Measurements from ENCODE around the gene VPS50. TPM values are rescaled to one million over a fixed set of nuclear protein-coding genes. Genes with fewer than 3 reads are reported as not detected.

VPS50 gene
- total RNA-seq, 1 experiment from 2014 or later, result 13.6 TPM

- Histone ChIP-seq H3K56ac (ENCODE audit: insufficient read length, low read depth, low read length) (no peak overlapping the region), H3K27me3 (ENCODE audit: insufficient read depth, low read length) (no peaks in the 10 kb centered on the region), H4K20me1 (ENCODE audit: control insufficient read depth, insufficient read depth, insufficient read length) (no peaks in the 10 kb centered on the region), H3K23me2 (ENCODE audit: insufficient read length, low read depth, low read length, poor library complexity, severe bottlenecking) (no peaks in the 10 kb centered on the region), H4K91ac (ENCODE audit: insufficient read length, low read depth, low read length) (no peak overlapping the region), H3K18ac (ENCODE audit: insufficient read length, low read depth, low read length) (no peak overlapping the region), H2BK120ac (ENCODE audit: low read depth, low read length, poor library complexity, severe bottlenecking) (no peak overlapping the region), H2BK20ac (ENCODE audit: low read depth, low read length, poor library complexity, severe bottlenecking) (no peak overlapping the region), H2BK15ac (ENCODE audit: low read depth, low read length) (no peak overlapping the region), H3K4me1 (ENCODE audit: insufficient read depth, low read length) (no peaks in the 10 kb centered on the region), H3K4me2 (ENCODE audit: insufficient read depth, insufficient read length, low read length) (no peak overlapping the region), H2AK5ac (ENCODE audit: insufficient read length, low read length) (no peak overlapping the region), H4K5ac (ENCODE audit: insufficient read length, low read depth, low read length) (no peak overlapping the region), H4K8ac (replicated peaks; ENCODE audit: insufficient read length, low read depth, low read length) (no peak overlapping the region), H3K9me3 (ENCODE audit: control insufficient read depth, low read depth, low read length) (no peaks in the 10 kb centered on the region), H2AFZ (ENCODE audit: low read length) (no peak overlapping the region), H3K23ac (ENCODE audit: insufficient read length, low read depth, low read length) (no peak overlapping the region), H3T11ph (ENCODE audit: low read length) (no peak overlapping the region), H3K4ac (ENCODE audit: low read depth, low read length) (no peak overlapping the region), H3K79me1 (ENCODE audit: insufficient read depth, low read depth, low read length, poor library complexity, severe bottlenecking) (no peaks in the 10 kb centered on the region), H3K27ac (ENCODE audit: insufficient read length, low read depth, low read length) (no peak overlapping the region), H2BK5ac (ENCODE audit: insufficient read length, low read length) (no peak overlapping the region), H3K9ac (ENCODE audit: extremely low read depth, insufficient read length, low read length) (no peak overlapping the region), H3K14ac (ENCODE audit: insufficient read depth, low read length) (no peak overlapping the region), H2BK12ac (ENCODE audit: insufficient read length, low read depth, low read length) (no peak overlapping the region), H3K79me2 (ENCODE audit: insufficient read depth, low read length) (no peaks in the 10 kb centered on the region)
- no peak for TF ChIP-seq CTCF (conservative IDR thresholded peaks at IDR 0.05)
- no peaks in the 10 kb centered on the region for H3K4me1 Mint-ChIP-seq
- DNase-seq, result peak; percentile 28
- no peaks in the 10 kb centered on the region for H3K36me3 Mint-ChIP-seq (ENCODE audit: insufficient read depth in 1 of 3, low read depth in 3 of 3)
- H3K27ac Mint-ChIP-seq, result no peak overlapping the region; a peak in 1 of 7 replicates
- H3K27me3 Mint-ChIP-seq (ENCODE audit: low read depth), result no peaks in the 10 kb centered on the region
- H3K4me3 Mint-ChIP-seq, result no peak overlapping the region
- H3K9me3 Mint-ChIP-seq, result no peaks in the 10 kb centered on the region
- WGBS (ENCODE audit: extremely low coverage, insufficient read length, low lambda C conversion rate), result no CpG with 5 or more reads among the region's 5 CpGs
These were observed 17.5 kb downstream of the VPS50 start for GRCh38 chr7:93249491-93250148.
